NCI-H345 treated with DMSO at 0.1 percent for 48 hours (cell line): Measurements from ENCODE around the gene GPR85.
"Not testable (repeated sequence)": the region's sequence is repeated elsewhere in the genome, so short reads cannot be mapped to it uniquely, and the experiment has no call there.

ENCODE experiments used
- DNase-seq: peaks from one replicate; lab custom pipeline; 2025; ENCODE audit not compliant: unreplicated experiment; lab: John Stamatoyannopoulos, UW

Gene GPR85, protein sequence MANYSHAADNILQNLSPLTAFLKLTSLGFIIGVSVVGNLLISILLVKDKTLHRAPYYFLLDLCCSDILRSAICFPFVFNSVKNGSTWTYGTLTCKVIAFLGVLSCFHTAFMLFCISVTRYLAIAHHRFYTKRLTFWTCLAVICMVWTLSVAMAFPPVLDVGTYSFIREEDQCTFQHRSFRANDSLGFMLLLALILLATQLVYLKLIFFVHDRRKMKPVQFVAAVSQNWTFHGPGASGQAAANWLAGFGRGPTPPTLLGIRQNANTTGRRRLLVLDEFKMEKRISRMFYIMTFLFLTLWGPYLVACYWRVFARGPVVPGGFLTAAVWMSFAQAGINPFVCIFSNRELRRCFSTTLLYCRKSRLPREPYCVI

DNA sequence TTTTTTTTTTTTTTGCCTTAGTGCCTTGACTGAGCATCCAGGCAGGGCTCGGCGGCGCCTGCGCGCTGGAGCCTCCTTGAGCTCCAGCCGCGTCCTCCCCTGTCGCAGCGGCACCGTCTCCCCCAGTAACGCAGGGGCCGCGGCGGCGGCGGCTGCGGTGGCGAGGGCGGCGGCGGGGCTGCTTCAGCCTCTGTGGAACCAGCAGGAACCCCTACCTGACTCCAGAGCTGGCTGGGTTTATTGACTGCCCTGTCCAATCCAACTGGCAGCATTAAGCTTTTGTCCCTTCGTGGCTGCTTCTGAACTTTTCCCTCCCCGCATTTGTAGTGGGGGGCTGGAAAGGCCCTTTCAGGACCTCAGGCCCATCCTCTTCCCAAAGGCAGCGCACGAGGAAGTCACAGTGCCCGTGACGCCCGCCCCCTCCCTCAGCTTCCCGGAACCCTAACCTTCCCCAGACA is at the start of gene GPR85:
Gene GPR85, minus strand, starts transcription at position 397 of the 458 bp plus-strand sequence. CDS start 2,106 bp downstream, outside the sequence.
- peak; percentile 12 for DNase-seq

DNA sequence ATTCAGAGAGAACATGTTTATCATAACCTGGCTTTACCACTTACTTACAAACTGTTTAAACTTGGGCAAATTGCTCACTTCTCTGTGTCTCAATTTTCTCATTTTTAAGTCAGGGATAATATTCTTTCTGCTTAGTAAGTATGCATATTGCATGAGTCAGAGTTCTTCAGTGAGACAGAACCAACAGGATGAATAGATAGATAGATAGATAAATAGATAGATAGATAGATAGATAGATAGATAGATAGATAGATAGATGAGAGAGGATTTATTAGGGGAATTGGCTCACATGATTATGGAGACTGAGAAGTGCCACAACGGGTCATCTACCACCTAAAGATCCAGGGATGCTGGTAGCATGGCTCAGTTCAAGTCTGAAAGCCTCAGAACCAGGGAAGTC is 47.4 kb upstream of the GPR85 start:
- no peak for DNase-seq

DNA sequence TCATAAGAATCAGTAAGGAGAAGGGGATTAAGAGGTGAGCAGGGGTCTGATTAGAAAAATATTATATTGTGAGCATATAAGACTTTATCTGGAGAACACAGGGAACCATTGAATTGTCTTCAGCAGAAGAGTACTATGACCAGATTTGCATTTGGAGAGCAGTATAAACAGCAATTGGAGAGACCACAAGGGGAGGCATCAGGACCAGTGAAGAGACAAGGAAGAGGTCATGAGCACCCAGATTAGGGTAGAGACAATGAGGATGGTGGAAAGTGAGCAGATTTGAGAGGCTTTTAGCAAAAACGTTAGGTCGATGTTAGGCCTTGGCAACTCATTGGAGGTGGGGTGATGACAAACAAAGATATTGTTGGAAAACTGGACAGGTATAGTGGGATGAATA is 44.7 kb upstream of the GPR85 start:
- no peak for DNase-seq

DNA sequence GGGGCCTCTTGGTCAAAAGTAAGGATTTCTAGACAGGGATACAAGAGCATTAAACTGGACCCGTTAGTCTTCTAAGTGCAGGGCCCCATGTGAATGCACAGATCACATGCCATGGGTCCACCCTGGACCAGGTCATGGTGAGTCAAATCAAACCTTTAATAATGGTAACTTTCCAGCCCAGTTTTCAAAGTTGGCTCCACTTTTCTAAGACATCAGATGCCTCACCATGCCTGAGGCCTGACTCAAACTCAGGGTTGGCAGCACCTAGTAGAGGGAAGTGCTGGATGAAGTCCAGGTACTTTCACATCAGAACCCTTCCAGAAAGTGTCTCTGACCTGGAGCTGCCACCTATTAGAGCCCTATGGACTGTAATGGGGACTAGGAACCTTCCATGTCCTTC is 41.4 kb upstream of the GPR85 start:
- DNase-seq, result no peak

DNA sequence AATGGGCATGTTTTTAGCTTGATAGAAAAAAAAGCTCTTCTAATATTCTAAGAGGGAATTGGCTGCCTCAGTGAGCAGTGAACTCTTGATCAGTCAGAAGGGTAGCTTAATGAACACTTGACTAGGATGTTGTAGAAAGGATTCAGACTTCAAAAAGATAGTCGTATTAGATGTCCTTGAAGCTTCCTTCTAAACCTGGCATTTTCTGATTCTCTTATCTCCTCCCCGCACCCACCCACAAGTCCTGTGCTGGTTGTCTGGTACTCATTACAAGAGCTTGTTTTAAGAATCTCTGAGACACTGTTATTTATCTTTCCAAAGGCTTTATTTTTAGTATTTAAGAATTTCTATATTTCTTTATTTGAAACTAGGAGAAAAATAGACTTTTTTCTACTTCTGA is 39.1 kb upstream of the GPR85 start:
- DNase-seq, result no peak

DNA sequence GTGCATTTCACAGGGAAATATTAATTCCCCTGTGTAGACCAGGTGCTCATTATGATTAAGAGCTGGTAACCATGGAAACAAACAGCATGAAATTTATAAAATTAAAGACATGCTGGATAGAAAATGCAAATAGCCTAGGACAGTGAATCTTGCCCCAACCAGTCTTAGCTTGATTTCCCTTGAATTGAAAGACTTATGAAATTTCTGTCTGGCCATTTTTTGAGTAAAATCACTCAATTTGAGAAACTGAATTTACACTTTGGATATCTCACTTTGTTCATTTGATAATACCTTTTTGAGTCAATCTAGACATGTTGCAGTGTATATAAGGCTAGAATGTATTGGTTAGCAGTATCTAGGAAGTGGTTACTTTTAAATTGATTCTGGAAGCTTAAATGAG is 36.1 kb upstream of the GPR85 start:
- no peak for DNase-seq

GRCh38 chr7:113120647-113121046 is 34.0 kb upstream of the GPR85 start:
- no peak for DNase-seq

DNA sequence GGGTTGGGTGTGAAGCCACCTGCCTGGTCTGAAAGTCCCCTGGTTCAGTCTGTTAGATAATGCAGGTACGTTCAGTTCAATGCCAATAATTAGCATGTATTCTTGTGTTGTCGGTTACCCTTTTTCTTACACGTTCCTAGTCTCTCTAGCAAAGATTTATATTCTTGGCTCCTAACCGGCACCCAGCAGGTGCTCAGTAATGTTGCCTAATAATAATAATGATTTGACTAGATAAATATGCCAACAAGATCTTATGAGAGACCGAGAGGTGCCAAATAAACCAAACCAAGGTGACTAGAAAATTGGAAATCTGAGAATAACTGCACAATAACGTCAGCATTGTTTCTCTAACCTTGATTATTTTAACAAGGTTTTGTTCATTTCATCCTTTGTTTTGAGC is 32.8 kb upstream of the GPR85 start:
- DNase-seq, result no peak

DNA sequence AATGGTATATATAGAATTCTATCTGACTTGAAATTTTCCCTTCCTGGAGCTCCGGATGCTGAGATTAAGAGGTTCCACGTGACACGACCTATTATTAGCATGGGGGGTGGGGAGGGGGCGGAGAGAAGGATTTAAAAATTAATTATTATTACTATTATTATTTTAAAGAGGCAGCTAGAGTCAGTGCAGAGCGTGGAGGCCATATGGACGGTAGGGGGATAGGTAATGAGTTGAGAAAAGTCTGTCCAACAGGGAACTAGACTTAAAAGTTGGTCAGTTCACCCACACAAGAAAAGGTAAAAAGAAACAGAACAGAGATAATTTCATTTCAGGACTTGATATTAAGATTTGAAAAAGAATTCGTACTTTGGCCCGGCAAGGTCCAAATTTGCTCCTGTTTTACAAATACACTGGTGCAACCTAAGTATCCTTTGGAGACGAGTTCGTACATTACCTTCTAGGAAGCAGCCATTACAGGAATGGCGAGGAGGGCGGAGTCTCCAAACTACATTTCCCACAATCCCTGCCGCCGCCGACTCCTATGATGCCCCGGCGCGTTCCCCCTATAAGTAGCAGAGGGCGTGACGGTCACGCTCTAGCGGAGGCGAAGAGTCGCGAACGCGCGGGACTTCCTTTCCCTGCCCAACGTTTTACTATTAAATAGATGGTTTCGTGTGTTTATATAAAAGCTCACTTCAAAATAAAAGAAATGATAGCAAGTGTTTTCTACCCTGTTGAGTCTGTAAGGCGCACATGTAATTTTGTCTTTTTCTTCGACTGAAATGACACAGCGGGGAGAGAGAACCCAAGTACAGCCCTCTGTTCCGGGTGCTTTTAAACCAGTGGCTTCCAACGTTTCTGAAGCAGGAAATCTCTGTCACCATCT is 31.7 kb upstream of the GPR85 start, which contains the start of gene SMIM30:
Gene SMIM30, minus strand, starts transcription at position 481 of the 886 bp plus-strand sequence. CDS start 976 bp downstream, outside the sequence.
- DNase-seq, result peak; percentile 88

DNA sequence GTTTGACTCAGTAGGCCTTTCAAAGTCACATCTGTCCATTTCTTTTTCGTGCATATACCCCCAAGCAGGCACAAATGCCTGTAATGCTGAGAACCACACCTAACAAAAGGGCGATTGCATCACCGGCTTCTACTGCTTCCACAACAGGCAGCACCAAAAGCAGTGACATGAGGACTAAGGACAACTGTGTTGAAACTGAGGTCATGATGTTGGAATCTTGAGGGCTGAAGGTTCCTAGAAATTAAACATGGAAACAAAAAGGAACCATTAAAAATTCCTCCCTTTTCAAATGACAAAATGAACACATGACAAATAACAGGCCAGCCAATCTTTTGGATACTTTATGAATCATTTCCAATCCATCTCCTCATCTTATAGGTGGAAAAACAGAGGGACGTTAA is 30.7 kb upstream of the GPR85 start:
- DNase-seq, result not testable (repeated sequence)

GRCh38 chr7:113113912-113114311 is 27.3 kb upstream of the GPR85 start:
- DNase-seq, result no peak

GRCh38 chr7:113109718-113110117 is 23.1 kb upstream of the GPR85 start:
- no peak for DNase-seq

GRCh38 chr7:113100121-113100603 is 13.5 kb upstream of the GPR85 start:
- no peak for DNase-seq

DNA sequence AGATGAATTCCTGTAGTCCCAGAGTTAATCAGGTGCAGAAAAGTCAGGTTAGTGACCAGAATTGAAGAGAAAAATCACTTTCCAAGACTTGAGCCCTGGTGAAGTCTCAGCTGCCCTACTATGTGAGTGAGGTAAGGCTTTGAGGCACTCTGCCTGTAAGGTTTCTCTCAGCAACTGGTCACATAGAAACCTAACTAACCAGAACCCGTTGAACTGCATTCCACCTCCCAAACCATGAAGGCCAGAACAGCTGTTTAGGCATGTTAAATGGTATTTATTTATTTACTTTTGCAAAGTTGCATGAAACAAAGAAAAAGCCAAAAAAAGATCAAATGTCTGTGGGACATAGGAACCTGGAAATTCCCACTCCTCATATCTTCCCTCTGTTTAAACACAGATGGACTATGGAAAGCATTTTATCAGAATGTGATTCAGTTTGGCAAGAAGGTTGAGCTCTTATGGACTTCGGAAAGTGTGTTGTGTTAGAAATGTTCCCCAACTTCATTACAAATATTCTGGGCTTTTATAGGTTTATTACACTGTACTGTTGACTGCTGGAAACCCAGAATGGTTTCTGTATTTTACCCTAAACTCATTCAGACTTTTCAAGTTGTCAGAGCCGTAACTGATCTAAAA is 12.8 kb upstream of the GPR85 start:
- no peak for DNase-seq

DNA sequence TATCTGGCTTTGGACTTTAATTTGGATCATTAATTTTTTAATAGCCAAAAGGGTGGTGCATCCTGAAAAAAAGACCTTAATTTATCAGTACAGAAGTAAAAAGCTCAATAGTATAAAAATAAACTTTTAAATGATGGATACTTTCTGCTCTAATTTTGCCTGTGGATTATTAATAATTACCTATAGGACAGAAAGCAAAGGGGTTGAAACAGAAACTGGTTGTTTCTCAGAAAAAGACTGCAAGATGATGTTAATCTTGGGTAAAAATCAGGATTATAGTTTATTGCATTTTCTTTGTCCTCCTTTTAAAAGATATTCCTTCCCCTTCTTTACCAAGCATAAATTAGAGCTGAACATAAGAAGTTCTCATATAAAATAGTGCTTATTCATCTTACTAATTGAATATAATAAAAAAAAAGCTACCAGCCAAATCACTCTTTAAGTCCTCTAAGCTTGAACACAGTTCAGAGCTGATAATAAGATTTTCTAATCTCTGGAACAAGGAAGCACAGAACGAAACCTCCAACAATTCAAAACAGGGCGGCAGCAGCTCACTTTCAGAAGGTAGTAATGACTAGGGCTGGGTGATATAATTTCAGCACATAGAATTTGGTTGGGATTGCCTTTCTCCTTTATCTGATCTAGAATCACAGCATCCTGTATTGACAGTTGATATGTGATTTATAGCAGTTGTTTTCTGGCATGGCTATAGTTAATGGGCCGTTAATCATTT is 8.1 kb upstream of the GPR85 start:
- no peak for DNase-seq

DNA sequence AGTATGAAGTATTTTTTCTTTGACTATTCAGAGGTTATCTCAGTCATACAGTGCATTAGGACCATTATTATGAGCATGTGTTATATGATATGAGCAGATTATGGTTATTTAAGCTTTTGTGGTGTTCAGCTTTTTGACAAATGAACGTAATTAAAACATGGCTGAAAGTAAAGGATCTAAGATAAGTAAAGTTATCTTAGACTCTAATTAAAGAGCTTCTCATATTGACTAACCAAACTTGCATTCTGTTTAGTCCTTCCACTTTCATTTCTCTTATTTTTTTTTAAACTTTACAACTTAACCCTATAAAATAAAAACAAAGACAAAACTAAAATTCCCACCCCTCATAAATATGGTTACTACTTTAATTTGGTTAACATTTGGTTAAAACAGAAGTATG is 6.9 kb upstream of the GPR85 start:
- DNase-seq, result no peak

- no peak for DNase-seq
Measured at GRCh38 chr7:113092762-113093161, 6.1 kb upstream of the GPR85 start.

DNA sequence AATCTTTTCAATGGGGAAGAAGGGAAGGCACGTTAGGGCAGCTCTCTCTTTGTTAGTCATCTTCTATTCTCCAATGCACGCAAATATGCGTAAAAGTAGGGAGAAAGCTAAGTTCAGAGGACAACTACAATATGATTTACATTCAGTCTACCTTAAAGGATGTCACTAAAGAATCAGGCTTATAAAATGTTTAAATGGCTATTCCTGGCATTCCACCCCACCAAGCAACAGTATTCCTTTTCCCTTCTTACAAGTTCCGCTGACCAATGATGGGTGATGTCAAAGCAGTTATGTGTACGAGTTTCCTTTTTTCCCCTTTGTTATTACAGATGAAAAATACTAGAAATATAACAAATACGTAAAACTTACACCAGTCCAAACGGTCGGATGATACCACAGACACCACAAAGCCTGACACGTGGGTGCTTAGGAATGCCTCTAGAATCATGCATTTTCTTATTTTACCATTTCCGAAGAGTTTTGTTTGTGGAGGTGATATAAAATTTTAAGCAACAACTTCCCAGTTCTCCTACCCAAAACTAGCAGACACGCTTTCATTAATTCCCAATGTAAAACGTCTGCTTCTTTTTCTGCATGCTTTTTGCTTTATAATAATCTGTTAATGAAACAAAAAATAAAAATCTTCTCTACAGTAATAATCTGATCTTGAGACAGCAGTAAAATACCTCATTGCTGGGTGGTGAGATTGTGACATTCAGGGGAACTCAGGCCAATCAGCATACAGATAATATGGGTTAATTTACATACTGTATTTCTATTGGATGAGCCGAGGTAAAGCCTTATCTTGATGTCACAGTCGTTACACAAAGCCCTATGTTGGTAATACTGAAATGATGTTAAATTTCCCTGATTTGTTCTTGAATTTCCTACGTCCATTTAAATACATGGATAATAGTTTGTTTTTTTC is 708 bp upstream of the GPR85 start:
- no peak for DNase-seq

GRCh38 chr7:113085781-113086390 is 741 bp downstream of the GPR85 start:
- DNase-seq, result peak; percentile 52
